Fibroblast of villous mesenchyme (primary cell): ENCODE data around the gene ZNF217. TPM values are rescaled to one million over a fixed set of nuclear protein-coding genes. Genes with fewer than 3 reads are reported as not detected.
"Not testable (repeated sequence)": the region's sequence is repeated elsewhere in the genome, so short reads cannot be mapped to it uniquely, and the experiment has no call there.

Source experiments
- DNase-seq: peaks from one replicate; pipeline ENCODE4 v3.0.0-alpha.2; 2010; ENCODE audit warnings: low read depth
- H3K4me3 ChIP-seq: 2 replicates; pipeline ENCODE4 v1.5.1; 2011; ENCODE audit warnings: low read depth, mild to moderate bottlenecking, low read length
- total RNA-seq: library from RNA; depleted of rRNA; stranded (reverse); fragments of >200 nt; gene quantifications from 2 replicates; pipeline ENCODE4 v1.2.3, GENCODE V29; 2012
- TF ChIP-seq, protein P1 (sequence below): IDR thresholded peaks from 2 replicates; pipeline ENCODE4 v1.5.1; 2012; ENCODE audit warnings: low read depth, mild to moderate bottlenecking, low read length; ENCODE audit not compliant: insufficient read depth

ZNF217 gene
- total RNA-seq, 1 donor: 22.9 TPM

DNA sequence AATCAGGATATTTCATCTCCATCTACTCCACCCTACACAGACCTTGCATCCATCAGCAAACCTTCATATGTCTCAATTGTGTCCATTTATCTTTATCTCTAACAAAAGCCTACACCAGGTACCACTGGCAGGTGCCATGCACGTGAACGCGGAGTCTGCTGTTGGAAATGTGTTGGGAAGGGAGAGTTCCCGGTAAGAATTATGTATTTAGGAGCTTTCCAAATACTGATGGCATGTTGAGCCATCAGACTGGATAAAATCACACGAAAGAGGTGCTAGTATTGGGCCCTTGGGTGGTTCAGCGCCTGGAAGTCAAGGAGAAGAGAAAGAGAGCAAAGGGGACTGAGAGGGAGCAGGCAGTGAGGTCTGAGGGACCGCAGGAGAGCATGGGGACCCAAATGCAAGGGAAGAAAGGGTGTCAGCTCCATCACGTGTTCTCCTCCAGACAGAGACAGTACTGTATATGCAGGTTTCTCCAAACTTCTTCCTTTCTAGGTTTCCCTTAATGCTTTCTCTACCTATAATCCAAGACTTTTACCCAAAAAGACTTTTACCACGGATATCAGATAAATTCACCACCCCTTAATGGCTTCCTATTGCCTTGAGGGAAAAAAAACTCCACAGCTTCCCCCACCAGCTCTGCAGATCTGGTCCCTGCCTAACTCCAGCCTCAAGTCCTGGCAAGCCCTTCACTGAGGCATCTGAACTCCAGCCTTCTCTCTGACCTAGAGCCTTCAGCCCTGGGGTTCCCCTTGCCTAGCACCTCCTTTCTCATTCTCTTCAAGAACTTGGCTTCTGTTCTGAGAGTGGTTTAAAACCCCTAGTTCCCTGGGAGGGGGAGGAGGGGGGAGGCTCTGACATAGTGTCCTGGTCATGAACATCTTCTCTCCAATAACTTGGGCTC is 4.8 kb upstream of the ZNF217 start:
- TF ChIP-seq, protein P1, sequence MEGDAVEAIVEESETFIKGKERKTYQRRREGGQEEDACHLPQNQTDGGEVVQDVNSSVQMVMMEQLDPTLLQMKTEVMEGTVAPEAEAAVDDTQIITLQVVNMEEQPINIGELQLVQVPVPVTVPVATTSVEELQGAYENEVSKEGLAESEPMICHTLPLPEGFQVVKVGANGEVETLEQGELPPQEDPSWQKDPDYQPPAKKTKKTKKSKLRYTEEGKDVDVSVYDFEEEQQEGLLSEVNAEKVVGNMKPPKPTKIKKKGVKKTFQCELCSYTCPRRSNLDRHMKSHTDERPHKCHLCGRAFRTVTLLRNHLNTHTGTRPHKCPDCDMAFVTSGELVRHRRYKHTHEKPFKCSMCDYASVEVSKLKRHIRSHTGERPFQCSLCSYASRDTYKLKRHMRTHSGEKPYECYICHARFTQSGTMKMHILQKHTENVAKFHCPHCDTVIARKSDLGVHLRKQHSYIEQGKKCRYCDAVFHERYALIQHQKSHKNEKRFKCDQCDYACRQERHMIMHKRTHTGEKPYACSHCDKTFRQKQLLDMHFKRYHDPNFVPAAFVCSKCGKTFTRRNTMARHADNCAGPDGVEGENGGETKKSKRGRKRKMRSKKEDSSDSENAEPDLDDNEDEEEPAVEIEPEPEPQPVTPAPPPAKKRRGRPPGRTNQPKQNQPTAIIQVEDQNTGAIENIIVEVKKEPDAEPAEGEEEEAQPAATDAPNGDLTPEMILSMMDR: no peak
- no peak for DNase-seq
- no peak overlapping the region for H3K4me3 ChIP-seq

DNA sequence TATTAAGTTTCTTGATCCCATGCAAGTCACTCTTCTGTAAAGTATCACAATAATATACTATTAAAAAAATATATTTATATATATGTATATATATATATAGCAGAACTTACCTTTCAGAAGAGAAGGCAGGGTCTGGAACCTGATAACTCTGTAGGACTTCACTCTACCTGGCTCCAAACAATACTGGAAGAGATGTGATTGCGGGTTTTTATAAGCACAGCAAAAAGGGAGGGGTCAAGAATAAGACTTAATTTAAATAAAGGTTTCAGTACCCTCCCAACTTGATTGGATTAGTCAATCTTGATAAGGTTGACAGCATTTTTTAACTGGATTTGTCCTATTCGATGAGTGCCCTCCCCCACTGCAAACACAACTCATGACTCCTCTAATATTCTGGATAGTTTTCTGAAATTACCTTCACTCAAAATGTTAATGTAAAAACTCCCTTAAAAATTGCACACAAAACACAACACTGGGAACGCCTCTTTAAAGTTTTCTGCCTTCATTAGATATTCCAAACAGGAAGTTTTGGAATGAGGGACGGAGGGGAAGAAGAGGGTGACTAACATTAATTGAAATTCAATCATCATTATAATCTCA is 4.0 kb upstream of the ZNF217 start:
- H3K4me3 ChIP-seq: no peak overlapping the region
- TF ChIP-seq, protein P1: no peak
- no peak for DNase-seq

GRCh38 chr20:53597030-53597482 is 3.4 kb upstream of the ZNF217 start:
- TF ChIP-seq, protein P1: no peak
- DNase-seq: peak; percentile 73
- no peak overlapping the region for H3K4me3 ChIP-seq

DNA sequence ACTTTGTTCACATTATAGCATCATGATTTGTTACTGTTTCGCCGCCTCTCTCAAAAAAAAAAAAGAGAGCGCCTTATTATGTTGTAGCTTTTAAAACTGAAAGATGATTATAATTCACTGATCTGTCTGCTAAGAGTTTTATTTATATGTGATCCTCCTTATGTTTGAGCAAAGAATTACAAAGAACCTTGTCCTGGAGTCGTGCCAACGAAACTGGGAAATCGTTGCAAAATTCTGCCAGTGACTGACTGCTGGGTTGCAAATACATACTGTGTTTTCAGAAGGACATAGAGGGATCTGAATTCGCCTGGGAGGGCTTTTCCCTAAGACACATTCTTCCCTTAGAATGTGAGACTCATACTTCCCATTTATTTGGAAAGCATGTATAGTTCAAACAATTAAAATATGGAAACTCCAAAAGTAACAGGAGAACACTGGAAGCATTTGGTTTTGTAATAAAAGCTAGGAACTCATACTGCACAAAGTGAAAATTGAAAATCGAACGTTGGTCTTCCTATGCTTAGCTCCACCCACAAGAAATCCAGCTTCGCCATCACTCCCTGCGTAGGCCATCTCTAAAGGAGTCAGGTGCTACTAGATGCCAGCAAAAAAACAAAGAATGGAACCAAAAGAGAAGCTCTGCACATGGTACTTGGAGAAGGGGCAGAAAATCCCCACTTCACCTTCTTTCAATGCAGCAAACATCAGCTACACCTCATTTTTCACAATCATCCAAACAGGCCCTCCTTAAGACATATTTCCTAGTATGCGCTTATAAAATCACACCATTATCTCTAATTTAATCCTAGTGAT is 2.8 kb upstream of the ZNF217 start:
- DNase-seq: not testable (repeated sequence)
- H3K4me3 ChIP-seq: peak overlapping the region; percentile 2

- not testable (repeated sequence) for DNase-seq, H3K4me3 ChIP-seq
These were observed 2.1 kb upstream of the ZNF217 start for GRCh38 chr20:53595742-53596141.

GRCh38 chr20:53595018-53595378 is 1.4 kb upstream of the ZNF217 start:
- DNase-seq: no peak
- peak overlapping the region; percentile 75 for H3K4me3 ChIP-seq
- TF ChIP-seq, protein P1: no peak

DNA sequence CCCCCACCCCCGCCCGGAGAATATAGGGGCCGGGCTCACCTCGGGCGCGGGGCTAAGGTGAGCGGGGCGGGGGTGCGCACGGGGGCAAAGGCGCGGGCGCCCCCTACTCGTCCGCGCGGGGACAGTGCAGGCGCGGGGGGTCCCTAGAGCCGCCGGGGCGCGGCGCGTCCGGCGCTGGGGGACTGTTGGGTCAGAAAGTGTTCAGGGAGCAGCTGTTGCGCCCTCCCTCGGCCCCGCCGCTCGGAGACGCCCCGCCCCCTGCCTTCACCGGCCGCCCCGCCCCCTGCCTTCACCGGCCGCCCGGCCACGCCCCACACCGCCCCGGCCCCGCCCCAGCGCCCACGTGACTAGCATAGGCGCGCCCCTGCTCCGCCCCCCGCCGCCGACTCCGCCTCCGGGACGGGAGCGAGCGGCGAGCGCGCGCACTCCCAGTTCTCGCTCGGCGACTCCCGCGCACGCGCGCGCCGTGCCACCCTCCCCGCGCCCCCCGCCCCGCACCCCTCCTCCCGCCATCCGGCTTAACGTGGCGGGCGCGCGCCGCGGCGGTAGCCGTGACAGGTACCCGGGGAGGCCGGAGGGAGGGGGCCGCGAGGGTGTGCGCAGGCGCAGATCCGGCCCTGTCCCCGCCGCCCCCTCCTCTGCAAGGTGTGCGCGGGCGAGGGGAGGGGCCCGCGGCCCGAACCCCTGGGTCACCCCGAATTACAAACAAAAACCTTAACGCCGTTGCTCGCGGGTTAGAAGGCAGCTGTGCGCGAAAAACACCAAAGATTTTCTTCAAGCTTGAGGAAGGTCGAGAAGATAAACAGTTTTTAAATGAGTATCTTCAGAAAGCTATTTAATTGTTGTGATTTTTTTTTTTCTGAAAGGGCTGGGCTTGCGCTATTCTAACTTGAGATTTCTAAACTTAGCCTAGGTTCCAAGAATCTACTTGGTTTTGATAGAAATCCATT is 704 bp upstream of the ZNF217 start:
- TF ChIP-seq, protein P1: no peak
- peak; percentile 95 for DNase-seq
- peak overlapping the region; percentile 77 for H3K4me3 ChIP-seq
